Measurements from ENCODE around the gene ZNF845. TPM values are rescaled to one million over a fixed set of nuclear protein-coding genes. Genes with fewer than 3 reads are reported as not detected.
"Not testable (repeated sequence)": the region's sequence is repeated elsewhere in the genome, so short reads cannot be mapped to it uniquely, and the experiment has no call there.

The ZNF845 gene
- total RNA-seq, 1 donor = 8.7 TPM

DNA sequence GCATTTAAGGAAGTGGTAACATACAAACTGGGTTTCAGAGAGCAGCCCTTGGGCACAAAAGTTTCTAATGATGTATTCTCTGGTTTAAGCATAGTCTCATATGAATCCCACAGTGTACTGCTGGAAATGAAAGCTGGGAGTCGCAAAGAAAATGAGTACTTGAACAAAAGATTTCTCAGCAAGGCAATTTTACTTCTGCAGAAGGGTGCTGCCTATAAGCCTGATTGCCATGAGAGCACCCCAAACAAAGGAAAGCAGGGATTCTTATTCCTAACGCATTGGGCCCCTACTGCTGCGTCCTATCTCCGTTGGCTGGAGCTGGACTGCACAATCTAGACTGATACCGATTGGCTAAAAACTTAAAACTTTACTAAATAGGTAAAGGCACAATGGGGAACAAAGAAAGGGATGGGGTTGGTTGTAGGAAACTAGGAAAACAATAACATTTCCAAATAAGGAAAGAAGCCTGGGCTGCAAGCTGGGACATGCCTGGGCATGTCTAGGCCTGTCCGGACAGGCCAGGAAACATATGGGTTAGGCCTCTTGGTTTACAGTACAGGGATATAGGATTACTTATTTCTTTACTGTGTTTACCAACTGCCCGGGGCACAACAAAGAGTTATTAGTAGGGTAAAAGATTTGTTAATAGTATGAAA is 38.6 kb upstream of the ZNF845 start:
- Histone ChIP-seq H3K9me3 (ENCODE audit: low read depth, low read length) (no peaks in the 10 kb centered on the region), H3K4me3 (ENCODE audit: insufficient read depth, low read length) (no peak overlapping the region), H3K27ac (ENCODE audit: low read depth, low read length) (no peak overlapping the region), H2AFZ (ENCODE audit: low read length) (no peak overlapping the region), H3K79me2 (ENCODE audit: insufficient read depth, low read length) (no peaks in the 10 kb centered on the region), H3K4me1 (ENCODE audit: insufficient read depth, low read length) (no peaks in the 10 kb centered on the region), H3K36me3 (ENCODE audit: insufficient read depth, low read length) (no peaks in the 10 kb centered on the region), H4K20me1 (ENCODE audit: insufficient read depth, low read length) (no peaks in the 10 kb centered on the region), H3K4me2 (ENCODE audit: insufficient read depth, low read length) (no peak overlapping the region), H3K27me3 (ENCODE audit: insufficient read depth, low read length) (no peaks in the 10 kb centered on the region)
- no peak for TF ChIP-seq CTCF (IDR thresholded peaks at IDR 0.05; ENCODE audit: extremely low read depth, low read depth, low read length)
- no peak for DNase-seq (ENCODE audit: insufficient read length, low spot score, missing footprints)

DNA sequence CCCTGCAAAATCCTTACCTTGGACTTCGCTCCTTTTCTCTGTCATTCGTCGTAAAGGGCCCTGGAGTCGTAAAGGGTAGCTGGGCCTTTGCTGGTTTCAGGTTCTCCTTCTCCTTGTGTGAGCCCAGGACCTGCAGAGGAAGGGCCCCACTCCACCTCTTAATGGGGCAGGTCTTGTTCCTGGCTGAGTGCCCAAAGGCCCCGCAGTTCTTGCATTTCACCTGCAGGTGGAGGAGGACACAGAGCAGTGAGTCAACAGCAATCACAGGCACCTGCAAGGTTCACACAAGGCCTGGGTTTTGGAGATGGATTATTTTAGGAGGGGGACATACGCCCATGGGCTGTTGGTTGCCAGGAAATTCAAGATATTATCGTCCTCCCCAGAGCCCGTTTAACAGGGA is 32.2 kb upstream of the ZNF845 start:
- not testable (repeated sequence) for H3K27ac ChIP-seq (ENCODE audit: low read depth, low read length); H2AFZ ChIP-seq (ENCODE audit: low read length); H3K27me3 ChIP-seq (ENCODE audit: insufficient read depth, low read length); H3K4me2 ChIP-seq (ENCODE audit: insufficient read depth, low read length); H3K4me3 ChIP-seq (ENCODE audit: insufficient read depth, low read length); H4K20me1 ChIP-seq (ENCODE audit: insufficient read depth, low read length); H3K4me1 ChIP-seq (ENCODE audit: insufficient read depth, low read length); H3K36me3 ChIP-seq (ENCODE audit: insufficient read depth, low read length); H3K79me2 ChIP-seq (ENCODE audit: insufficient read depth, low read length); H3K9me3 ChIP-seq (ENCODE audit: low read depth, low read length); DNase-seq (ENCODE audit: insufficient read length, low spot score, missing footprints)

DNA sequence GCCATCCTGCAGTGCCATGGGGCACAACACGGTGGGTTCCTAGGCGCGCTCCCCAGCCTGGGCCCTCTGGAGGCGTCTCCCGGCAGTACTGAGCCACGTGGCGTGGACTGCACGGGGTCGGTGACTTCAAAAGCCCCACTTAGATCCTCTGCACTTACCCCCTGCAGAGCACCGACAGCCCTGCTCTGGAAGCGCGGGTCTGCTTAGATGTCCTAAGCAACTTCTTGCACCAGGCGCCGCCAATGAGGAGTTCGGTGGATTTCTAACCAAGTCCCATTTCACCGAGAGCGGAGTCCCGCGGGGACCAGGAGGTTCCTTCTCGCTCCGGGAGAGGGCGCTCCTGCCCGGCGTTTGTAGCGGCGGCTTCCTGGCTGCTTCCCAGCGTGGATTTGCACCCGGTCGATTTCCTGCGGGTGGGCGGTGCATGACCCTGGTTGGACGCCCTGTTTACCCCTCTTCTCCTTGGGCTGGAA is 25.2 kb upstream of the ZNF845 start:
- H2AFZ ChIP-seq (ENCODE audit: low read length) = peak overlapping the region; percentile 42
- DNase-seq (ENCODE audit: insufficient read length, low spot score, missing footprints) = peak; percentile 69
- no peaks in the 10 kb centered on the region for H4K20me1 ChIP-seq (ENCODE audit: insufficient read depth, low read length)
- peak overlapping the region; percentile 13 for H3K4me3 ChIP-seq (ENCODE audit: insufficient read depth, low read length)
- no peaks in the 10 kb centered on the region for H3K9me3 ChIP-seq (ENCODE audit: low read depth, low read length)
- no peaks in the 10 kb centered on the region for H3K36me3 ChIP-seq (ENCODE audit: insufficient read depth, low read length)
- H3K79me2 ChIP-seq (ENCODE audit: insufficient read depth, low read length) = no peaks in the 10 kb centered on the region
- H3K4me1 ChIP-seq (ENCODE audit: insufficient read depth, low read length) = no peaks in the 10 kb centered on the region
- H3K27ac ChIP-seq (ENCODE audit: low read depth, low read length) = no peak overlapping the region
- peak; percentile 55 for TF ChIP-seq CTCF (IDR thresholded peaks at IDR 0.05; ENCODE audit: extremely low read depth, low read depth, low read length)
- H3K27me3 ChIP-seq (ENCODE audit: insufficient read depth, low read length) = no peaks in the 10 kb centered on the region
- H3K4me2 ChIP-seq (ENCODE audit: insufficient read depth, low read length) = peak overlapping the region; percentile 52

DNA sequence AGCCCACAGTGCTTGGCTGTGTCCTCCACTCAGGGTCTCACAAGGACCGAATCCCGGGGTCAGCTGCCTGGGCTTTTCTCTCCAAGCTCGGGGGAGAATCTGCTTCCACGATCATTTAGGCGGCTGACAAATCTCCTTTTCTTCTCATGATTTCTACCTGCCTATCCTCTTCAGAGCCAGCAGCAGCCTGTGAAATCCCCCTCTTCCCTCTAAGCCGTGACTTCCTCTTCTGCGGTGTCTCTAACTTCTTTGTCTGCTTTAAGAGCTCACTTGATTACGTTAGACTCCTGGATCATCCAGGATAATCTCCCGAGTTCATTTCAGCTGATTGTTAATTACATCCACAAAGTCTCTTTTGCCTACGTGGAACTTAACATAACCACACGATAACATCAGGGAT is 22.5 kb upstream of the ZNF845 start:
- no peak for DNase-seq (ENCODE audit: insufficient read length, low spot score, missing footprints)
- no peaks in the 10 kb centered on the region for H3K36me3 ChIP-seq (ENCODE audit: insufficient read depth, low read length)
- no peaks in the 10 kb centered on the region for H4K20me1 ChIP-seq (ENCODE audit: insufficient read depth, low read length)
- H3K9me3 ChIP-seq (ENCODE audit: low read depth, low read length) = no peaks in the 10 kb centered on the region
- H3K27me3 ChIP-seq (ENCODE audit: insufficient read depth, low read length) = no peaks in the 10 kb centered on the region
- no peak overlapping the region for H2AFZ ChIP-seq (ENCODE audit: low read length)
- H3K4me1 ChIP-seq (ENCODE audit: insufficient read depth, low read length) = no peaks in the 10 kb centered on the region
- no peak overlapping the region for H3K4me3 ChIP-seq (ENCODE audit: insufficient read depth, low read length)
- no peaks in the 10 kb centered on the region for H3K79me2 ChIP-seq (ENCODE audit: insufficient read depth, low read length)
- TF ChIP-seq CTCF (IDR thresholded peaks at IDR 0.05; ENCODE audit: extremely low read depth, low read depth, low read length) = no peak
- H3K27ac ChIP-seq (ENCODE audit: low read depth, low read length) = no peak overlapping the region
- H3K4me2 ChIP-seq (ENCODE audit: insufficient read depth, low read length) = no peak overlapping the region

Measured in osteoblast (primary cell).